SKM-1 treated with dmso at 0.1 percent for 144 hours (cell line): ENCODE results near the gene PHACTR3.

Experiments
- DNase-seq: peaks from one replicate; lab custom pipeline; 2025; ENCODE audit not compliant: unreplicated experiment; lab: John Stamatoyannopoulos, UW

The PHACTR3 gene

DNA sequence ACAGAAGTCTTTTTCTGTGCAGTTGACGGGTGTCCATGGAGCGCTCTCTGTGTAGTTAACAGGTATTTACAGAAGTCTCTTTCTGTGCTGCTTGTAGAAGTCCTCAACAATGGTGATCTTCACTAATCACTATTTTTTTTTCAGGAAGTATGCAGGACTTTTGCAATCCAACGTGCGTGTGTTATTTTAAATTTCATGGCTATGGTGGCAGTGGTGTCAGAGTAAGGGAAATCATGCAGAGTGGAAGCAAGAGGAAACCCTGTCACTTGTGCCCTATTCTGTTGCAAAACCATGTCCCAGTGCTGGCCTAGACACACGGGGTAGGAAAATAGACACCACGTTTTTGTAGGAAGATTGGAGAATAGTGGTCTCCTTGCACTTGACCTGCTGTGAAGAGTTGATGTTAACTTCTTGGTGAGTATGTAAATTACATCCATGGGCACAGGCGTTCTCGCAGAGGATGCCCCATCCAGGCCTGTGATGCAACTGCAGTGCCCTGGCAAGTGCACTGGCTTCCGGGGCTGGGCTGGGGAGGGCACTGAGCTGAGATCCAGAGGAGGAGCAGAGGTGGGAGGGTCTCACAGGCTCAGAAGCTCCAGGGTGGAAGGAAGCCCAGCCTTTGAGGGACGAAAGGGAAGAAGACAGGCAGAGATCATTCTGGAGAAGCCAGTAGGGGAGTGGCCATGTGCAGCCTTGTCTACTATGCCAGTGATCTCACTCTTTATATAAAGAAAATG lies 182.6 kb downstream of the PHACTR3 start:
- peak; percentile 72 for DNase-seq

DNA sequence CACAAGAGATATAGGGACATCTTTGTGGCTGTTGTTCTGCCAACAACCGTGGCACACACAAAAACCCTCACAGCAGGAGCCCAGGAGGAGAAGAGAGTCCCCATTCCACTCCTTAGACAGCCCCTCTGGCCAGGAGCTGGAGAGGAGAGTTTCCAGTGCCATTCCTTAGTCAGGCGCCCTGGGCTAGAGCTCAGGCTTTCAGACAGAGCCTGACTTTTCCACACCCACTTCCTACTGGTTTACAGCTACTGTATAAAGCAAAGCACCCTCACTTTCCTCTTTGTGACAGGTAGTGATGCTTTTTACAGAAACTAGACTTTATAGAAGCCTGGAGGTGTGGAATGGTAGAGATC lies 183.2 kb downstream of the PHACTR3 start:
- no peak for DNase-seq

DNA sequence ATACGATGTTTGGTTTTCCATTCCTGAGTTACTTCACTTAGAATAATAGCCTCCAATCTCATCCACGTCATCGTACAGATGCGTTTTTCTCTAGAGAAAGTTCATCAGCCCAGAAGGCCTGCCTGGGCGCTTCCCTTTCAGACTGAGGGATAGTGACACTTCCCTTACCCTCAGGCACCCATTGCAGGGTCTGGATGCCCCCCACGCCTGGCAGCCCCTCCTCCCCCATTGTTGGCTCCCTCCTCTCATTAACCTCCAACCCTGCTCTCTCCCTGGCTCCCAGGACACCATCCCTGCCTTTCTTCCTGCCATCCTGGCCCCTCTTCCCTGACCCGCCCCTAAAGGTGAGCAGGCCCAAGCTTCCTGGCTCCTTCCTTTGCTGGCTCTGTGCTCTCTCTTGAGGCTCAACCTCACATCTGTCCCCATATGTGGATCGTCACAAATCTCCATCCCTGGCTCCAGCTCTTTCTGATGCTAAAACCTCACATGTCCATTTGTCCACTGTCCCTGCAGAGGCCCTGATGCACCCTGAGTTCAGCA lies 183.9 kb downstream of the PHACTR3 start:
- no peak for DNase-seq

DNA sequence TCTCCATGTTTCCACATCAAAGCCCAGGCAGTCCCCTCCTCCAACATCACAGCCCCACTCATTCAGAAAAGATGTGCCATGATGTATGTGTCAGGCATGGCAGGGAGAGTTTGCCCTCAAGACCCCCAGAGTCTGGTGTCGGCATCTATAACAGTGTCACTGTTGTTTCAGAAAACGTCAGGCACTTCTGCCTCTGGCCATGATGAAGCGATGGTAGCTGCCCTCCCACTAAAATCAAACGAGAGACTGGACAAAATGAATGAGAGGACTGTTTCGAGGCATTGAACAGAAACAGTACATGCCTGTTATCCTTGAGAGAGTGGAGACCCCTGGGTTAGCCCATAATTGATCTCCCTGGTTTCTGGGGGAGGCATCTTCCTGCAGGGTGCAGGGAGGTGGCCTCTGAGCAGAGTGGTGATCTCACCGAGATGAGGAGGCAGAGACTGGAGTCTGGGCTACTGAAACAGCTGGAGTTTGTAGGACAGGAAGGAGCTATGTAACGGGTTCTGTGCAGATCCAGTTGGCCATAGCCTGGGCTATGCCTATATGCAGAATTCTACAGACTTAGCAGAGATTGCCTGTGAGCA lies 184.6 kb downstream of the PHACTR3 start:
- DNase-seq, result no peak

DNA sequence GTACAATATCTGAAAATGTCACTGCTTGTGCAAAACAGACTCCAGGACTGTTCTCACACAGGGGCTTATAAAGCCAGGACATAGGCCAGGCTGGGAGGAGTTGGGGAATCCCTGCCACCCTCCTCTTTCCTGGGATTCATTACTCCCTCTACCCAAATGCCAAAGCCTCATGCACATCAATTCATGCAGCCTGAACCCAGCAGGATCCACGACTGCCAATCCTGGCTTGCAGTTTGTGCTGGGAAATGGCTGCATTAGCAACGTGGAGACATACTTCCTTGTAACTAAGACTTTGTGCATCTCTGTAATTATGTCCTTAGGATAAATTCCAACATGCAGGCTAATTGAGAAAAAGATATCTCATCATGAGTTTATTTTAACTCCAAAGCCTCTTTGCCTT lies 185.3 kb downstream of the PHACTR3 start:
- DNase-seq, result no peak

DNA sequence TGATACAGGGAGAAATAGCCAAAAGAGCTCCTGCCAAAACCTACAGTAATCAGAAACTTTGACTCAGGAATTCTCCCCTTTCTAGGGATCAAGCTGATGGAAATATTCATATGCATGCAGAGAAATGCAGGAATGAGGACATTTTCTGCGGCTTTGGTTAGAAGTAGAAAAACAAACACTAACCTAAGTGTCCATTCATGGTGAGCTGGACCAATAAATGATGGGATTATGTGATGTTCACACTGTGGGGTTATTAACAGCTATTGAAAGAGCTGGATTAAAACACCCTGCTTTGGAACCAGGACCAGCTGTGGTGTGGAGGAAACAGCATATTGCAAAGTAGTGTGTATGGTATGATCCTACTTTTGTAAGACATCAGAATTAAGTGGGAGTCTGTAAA lies 186.0 kb downstream of the PHACTR3 start:
- DNase-seq, result no peak

DNA sequence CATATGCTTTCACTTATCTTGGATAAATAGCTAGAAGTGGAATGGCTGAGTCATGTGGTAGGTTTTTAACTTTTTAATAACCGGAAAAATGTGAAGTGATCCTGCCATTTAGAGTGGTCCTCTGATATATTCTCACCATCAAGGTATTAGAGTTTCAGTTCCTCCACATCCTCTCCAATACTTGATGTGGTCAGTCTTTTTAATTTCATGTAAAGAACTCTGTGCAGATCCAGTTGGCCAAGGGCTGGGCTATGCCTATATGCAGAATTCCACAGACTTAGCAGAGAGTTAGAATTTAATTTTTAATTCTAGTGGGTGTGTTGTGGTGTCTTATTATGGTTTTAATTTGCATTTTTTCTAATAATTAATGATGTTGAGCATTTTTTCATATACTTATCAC lies 188.0 kb downstream of the PHACTR3 start:
- no peak for DNase-seq

DNA sequence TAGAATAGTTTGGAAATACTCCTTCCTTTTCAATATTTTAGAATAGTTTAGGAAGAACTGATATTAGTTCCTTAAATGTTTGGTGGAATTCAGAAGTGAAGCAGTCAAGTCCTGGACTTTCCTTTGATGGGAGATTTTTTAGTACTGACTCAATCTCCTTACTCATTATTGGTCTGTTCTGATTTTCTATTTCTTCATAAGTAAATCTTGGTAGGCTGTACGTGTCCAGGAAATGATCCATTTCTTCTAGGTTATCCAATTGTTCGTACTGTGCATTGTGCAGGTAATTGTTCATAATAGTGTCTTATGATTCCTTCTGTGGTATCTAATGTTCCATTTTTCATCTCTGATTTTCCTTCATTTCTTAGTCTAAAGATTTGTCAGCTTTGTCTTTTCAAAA lies 190.2 kb downstream of the PHACTR3 start:
- DNase-seq, result no peak

DNA sequence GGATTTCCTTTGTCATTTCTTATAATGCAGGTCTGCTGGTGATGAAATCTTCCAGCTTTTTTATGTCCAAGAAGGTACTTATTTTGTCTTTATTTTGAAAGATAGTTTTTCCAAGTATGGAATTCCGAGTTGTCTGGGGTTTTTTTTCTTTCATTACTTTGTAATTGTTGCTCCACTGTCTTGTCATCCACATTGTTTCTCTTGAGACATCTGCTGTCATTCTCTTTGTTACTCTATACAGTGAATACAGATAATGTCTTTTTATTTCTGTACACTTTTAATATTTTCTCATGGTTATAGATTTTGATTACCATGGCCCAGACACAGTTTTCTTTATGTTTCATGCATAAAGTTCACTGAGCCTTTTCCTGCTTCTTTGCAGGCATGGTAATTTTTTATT lies 196.0 kb downstream of the PHACTR3 start:
- DNase-seq, result no peak

DNA sequence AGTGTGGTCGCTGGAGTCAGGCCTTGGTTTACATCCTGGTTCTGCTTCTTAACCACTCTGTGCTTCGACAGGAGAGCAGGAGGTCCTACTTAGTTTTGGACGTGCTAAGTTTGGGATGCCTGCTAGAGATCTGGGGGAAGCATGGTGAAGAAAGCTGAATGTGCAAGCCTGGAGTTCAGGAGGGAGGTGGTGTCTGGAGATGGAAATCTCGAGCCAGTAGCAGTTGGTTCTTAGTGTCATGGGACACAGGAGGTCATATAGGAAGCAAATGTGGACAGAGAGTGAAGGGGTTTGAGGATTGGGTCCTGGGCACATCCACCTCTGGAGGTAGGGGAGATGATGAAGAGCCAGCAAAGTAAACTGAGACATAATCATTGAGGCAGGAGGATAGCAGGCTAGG lies 197.7 kb downstream of the PHACTR3 start:
- no peak for DNase-seq

DNA sequence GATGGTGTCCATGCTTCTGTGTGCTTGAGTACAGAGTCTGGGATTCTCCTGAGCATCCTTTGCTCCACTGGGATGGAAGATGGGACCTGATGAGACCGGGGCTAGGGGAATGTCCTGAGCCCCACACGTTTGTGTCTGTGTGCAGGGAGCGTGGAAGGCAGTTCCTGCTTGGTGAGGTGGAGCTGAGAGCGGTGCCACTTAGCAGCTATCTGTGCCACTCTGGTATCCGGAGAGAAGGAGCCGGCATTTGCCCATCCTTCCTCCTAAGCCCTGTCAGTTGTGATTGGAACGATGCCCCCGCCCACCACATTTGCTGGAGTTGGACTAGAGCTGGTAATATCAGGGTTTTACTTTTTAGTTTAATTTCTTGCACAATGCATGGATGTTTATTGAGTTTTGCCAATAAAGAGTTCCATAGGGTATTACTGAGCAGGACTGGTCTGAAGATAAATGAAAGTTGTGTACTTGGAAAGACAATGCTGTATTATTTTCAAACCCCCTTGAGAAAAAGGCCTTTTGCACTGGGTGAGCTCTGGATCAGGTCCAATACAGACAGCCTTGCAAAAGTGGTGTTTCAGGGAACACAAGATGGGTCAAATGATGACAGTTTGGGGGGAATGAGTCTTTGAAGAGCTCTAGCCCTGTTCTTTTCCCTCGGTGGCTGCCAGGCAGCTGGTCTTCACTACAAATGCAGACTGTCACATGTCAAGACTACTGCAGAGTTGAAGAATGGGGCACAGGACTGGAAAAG lies 198.3 kb downstream of the PHACTR3 start:
- DNase-seq, result no peak

DNA sequence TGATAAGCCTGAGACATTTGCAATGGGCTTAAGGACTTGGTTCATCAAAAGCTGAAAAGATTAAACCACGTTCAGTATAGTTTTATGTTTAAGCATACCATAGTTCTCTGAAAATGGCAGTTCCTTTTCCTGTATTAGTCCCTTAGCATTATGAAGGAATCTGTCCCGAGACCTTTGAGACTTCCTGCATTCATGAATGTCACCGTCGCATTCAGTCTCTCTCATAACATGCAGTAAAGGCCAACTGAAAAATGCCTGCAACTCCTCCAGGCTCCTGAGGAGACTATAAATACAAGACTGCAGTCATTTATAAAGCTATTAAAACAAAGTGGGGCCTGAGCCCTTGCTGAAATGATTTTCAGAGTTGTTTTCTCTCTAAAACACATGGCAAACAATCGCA lies 200.0 kb downstream of the PHACTR3 start:
- no peak for DNase-seq

DNA sequence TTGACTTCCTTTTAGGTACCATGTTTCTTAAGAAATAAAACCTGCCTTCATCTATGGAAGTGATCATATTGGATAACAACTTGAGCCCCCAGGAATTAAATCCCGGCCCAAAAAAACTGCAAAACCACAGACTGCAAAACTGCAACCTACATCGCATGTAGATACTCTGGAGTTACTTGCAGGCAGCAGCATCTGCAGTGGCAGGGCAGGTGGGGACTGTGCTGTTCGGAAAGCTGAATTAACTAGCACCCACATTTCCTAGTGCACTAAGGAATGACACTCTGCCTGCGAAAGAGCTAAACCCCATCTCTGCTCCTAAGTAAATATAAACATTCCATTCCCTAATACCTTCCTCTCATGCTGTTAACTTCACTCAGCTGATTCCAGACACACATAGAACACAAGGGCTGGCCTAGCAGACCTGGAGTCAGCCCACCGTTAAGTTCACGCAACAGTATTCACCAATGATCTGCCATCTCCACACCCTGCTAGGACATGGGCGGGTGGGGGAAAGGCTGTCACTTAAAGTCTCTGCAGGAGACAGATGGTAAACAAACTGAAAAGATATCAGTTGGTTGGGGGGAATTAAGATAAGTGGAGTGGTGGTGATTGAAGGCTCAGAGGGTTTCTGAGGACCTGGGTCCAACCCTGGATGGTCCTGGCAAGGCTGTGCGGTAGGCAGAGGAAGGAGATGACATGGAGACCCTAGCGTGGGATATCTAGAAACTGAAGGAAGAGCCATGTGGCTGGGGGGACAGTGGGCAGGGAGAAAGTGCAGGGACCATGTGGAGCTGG lies 200.7 kb downstream of the PHACTR3 start:
- DNase-seq, result no peak

DNA sequence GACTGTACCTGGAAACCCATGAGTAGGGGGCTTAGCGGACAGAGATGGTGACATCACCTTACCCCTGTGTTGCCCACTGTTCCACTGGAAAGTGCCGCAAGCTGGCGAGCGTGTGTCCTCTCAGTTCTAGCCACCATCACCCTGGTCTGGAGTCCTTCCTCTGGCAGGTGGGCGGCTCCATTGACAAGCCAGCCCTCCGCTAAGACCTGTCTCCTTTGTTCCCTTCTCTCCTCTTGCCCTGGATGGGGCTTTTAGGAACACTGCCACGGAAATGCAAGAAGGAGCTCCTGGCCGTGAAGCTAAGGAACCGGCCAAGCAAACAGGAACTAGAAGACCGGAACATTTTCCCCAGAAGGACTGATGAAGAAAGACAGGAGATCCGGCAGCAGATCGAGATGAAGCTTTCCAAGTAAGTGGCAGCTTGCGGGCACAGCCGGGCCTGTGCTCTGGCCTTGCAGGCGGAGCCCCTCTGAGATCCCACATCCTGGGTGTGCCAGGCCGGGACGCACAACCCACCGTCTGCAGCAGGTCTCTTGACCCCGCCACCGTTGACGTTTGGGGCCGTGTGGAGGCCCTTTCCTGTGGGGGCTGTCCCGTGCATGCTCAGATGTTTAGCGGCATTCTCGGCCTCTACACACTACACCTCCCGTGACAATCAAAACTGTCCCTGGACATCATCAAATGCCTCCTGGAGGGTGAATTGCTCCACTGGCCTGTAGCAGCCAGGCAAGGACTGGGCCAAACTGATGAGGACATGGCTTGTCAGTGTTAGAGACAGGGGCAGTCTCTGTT lies 201.6 kb downstream of the PHACTR3 start:
- no peak for DNase-seq

DNA sequence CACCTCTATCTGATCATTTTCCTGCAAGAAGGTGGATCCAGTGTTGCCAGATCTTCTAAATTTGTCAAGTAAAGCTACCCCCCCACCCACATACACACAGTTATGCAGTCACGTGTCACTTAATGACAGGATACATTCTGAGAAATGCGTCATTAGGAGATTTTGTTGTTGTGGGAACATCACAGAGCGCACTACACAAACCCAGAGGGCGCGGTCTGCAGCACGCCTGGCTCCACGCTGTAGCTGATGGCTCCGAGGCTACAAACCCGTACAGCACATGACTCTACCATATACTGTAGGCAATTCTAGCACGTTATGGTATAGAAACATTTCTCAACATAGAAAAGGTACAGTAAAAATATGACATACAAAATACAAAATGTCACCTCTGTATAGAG lies 202.2 kb downstream of the PHACTR3 start:
- DNase-seq, result no peak

DNA sequence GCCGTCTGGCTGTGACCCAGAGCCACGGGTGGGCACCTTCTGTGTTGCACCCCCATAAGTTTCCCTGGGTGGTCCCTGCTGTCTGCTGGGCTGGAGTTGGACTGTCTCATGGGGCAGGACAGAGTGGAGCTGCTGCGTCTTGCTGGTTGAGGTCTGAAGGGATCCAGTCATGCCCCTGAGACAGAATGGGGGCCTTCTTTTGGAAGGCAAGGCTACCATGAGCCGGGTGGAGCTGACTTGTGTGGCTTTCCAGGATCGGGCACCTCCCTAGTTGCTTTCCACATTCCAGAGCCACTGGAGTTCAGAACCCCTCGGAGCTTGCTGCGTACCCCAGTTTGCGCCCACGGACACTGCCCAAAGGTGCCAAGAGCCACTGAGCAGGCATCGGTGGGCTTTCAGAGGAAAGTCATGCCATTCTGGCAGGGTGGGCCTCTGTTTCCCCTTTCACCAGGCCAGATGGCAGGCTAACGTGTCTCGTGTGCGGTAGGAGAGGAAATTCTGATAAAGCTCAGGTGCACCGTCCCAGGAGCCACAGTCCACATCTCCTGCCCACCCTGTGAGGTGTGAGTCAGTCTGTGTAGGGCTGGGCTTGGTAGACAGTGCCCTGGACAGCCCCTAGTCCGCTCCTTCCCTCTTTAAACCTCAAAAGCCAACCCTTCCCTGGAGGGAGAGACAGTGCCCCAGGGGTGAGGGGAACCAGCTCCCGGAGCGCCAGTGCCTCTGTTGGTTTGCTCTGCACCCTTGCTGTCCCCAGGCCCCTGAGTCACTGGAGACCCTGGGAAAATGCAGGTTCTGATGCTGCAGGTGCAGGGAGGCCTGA lies 203.8 kb downstream of the PHACTR3 start:
- no peak for DNase-seq

DNA sequence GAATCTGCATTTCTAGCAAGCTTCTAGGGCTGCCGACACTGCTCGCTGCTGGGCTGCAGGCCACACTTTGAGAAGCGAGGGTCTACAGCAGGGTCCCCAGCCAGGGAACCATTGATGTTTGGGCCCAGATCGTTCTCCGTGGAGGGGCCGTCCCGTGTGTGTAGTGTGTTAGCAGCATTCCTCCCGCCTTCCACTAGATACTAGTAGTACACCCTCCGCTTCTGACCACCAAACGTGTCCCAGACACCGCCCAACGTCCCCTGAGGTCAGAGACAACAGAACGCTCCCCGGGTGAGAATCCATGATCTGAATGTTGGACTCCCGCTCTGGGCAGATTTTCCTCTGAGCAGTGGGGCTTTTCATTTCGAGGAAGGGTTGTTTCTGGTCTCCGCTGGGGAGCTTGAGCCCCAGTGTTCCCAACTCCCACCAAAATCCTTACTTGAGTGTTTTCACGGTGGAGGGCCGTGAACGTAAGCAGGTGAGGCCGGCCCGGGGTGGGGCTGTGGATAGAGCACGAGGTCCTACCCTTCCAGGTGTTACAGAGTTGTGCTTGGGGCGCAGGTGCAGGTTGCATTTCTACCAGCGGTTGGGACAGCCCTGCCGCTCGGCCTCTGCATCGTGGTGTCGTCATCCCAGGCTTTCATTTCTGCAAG lies 204.5 kb downstream of the PHACTR3 start:
- no peak for DNase-seq

DNA sequence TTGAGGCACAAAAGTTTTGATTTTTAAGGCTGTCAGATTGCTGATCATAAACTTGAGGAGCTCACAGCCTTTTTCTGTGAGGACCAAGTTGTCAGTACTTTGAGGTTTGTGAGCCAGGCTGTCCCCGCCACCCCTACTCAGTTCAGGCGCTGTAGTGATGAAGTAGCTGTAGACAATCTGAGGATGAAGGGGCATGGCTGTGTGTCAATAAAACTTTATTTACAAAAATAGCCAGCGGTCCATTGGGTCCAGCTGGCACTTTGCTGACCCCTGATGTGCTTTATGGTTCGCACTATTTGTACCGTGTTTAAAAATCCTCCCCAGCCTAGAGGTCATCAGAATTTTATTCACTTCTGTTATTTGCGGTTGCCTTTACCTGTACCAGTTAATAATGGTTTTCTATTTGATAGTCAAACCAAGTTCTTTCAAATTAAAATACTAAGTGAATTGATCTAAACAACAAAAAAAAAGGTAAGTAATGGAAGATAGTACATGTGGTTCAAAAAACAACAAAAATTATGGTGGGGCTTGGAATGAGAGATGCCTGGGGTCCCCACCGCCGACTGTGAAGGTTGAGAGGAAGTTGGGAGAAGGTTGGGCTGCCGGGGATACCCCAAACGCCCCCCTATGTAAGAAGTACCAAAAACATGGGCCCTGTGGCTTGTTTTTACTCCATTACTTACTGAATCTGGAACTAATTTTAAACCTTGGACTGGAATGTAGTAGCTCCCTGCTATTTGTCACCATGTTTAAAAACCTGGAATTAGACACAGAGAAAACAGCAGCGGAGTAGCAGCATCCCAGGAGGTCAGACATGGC lies 205.5 kb downstream of the PHACTR3 start:
- no peak for DNase-seq
